SW480 (cell line): Measurements from ENCODE around the gene PPM1L.
A peak's percentile ranks its signal among the peaks of the same experiment; 100 is the strongest.

ENCODE experiments used
- DNase-seq: peaks from one replicate; pipeline ENCODE4 v3.0.0-alpha.2; 2016; ENCODE audit warnings: low spot score

PPM1L gene

GRCh38 chr3:160765211-160765610 is 9.2 kb downstream of the PPM1L start:
- DNase-seq: no peak

DNA sequence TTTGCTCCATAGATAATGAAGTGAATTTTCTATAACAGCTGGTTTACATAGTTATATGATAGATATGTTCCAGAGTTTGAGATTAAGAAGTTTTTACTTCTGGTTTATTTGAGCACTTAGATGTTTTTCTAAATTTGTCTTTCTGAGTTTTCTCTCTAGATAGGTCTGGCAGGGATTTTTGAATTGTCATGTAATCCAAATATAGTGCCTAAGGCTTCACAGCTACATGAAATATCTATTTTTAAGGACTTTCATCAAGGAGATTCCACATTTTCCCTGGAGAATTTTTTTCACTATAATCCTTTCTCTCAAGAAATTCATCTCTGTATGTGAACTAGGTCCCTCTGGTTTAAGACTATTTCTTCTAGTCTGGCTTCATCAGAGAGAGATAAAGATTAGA is 12.0 kb downstream of the PPM1L start:
- no peak for DNase-seq

DNA sequence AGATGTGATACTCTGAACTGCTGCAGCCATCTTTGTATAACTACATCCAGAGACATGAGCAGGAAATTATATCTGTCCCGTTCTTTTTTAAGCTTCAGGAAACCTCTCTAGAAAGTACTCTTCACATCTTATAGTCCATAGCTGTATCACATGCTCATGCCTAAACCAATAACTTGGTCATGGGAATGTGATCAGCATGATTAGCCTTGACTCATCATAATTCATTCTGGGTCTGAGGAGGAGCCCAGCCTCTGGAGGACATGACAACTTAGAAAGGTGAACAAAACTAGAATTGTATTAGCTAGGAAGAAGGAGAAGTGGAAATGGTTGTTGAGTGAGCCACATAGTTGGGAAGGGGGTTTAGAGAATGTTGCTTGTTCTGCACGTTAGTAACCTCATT is 12.9 kb downstream of the PPM1L start:
- DNase-seq: no peak

- no peak for DNase-seq
These were observed 15.9 kb downstream of the PPM1L start for GRCh38 chr3:160771811-160772459.

DNA sequence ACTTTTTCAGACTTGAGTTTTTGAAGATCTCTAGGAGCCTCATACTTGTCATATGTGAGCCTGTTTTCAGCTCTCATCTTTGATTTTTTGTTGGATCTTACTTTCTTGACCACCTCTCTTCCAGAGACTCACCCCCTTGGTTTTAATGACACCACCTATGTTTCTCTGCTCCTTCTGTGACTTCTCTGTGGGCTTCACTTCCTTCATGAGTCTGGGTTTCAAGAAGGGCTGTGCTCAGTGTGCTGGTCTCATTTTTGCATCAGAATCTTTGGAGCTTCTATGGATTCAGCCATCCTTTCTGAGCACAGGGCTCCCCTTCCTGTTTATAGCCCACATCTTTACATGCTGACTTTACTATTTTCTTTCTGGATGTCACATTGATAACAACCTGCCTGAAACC is 17.7 kb downstream of the PPM1L start:
- no peak for DNase-seq

GRCh38 chr3:160774172-160774571 is 18.1 kb downstream of the PPM1L start:
- DNase-seq: no peak

DNA sequence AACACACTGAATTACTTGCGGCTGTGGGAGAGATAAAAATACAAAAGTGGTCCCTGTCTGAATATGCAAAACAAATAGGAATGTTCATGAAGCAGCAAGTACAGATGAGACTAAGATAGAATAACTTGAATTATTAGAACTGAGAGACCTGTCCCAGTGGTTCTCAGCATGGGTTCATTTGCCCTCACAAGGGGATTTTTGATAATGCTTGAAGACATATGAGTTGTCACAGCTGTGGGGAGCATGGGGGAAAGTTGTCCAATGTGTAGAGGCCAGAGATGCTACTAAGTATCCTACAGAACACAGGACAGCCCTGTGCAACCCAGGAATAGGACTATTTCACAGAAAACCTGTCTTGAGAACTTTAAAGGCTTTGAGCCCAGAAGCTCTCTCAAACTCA is 22.4 kb downstream of the PPM1L start:
- no peak for DNase-seq

DNA sequence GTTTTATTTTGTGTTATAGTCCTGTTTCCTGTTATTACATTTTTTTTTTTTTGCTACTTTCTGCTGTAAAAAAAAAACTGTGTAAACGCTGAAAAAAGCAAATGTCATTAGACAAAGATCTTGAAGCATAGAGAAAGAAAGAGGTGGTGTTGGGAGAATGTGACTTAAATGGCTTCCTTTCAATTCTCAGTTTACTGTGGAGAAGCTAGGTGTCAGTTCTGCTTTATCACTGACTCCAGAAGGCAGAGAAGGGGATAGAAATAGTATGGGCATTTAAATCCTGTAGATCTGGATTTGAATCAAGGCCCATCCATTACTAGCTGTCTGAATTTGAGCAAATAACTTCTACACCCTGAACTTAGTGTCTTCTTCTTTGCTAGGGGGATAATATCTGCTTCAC is 23.0 kb downstream of the PPM1L start:
- DNase-seq: no peak

- DNase-seq: no peak
These were observed 24.2 kb downstream of the PPM1L start for GRCh38 chr3:160780245-160780644.

DNA sequence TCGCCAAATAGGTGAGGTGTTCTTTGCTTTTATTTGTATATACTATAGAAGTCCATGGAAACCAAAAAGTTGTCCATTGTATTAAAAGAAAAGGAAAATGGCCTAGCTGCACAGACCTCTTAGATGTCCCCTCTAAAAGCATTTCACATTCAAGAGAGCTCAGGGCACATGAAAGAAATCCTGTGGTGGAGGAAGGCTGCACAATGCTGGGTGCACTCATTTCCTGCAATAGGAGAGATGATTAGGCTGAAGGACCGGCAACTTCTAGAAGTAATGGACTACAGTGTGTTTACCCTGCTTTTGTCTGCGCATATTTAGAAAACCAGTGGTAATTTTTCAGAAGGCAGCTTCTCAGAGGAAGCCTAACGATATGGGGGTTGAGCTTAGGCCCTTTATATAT is 25.4 kb downstream of the PPM1L start:
- DNase-seq: no peak

DNA sequence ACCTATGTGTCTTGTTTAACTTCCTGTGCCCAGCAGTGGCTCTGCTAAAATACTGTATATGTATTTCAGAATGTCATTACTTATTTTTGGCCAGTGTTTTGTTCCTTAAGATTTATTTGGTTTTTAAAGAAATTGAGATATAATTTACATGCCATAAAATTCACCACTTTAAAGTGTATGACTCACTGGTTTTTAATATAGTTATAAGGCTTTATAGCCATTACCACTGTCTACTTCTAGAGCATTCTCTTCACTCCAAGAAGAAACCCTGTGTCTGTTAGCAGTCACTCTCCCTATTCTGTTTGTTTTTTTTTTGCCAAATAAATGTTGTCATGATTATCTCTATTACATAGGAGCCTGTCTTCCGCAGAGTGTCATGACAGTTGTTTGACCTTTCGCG is 25.8 kb downstream of the PPM1L start:
- DNase-seq: no peak

- peak; percentile 13 for DNase-seq
These were observed 28.8 kb downstream of the PPM1L start for GRCh38 chr3:160784853-160785252.

DNA sequence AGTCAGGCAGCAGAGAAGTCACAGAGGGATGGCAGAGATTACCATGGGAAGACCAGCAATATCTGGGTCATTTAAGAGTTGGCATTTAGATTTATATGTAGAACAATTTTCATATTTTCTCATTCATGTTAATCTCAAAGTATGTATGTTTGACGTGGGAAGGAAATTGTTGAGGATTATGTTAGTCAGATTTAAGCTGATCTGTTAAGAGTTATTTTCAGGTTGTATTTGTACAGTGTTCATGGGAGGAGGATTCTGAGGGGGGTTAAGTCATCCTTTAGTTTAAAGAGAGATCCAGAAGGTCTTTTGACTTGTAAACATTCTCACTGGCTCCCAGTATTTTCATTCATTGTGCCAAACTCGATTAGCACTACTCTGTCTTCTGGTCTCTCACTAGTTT is 34.7 kb downstream of the PPM1L start:
- no peak for DNase-seq

- no peak for DNase-seq
These were observed 36.5 kb downstream of the PPM1L start for GRCh38 chr3:160792540-160792939.

- DNase-seq: no peak
These were observed 37.8 kb downstream of the PPM1L start for GRCh38 chr3:160793722-160794252.

- no peak for DNase-seq
These were observed 40.2 kb downstream of the PPM1L start for GRCh38 chr3:160796089-160796812.

- DNase-seq: no peak
These were observed 40.8 kb downstream of the PPM1L start for GRCh38 chr3:160796813-160797164.

DNA sequence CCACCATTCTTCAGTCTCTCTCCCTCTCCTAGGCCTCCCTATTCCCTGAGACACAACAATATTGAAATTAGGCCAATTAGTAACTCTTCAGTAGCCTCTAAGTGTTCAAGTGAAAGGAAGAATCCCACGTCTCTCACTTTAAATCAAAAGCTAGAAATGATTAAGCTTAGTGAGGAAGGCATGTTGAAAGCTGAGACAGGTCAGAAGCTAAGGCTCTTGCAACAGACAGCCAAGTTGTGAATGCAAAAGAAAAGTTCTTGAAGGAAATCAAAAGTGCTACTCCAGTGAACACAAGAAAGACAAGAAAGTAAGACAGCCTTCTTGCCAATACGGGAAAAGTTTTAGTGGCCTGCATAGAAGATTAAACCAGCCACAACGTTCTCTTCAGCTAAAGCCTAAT is 41.3 kb downstream of the PPM1L start:
- no peak for DNase-seq

DNA sequence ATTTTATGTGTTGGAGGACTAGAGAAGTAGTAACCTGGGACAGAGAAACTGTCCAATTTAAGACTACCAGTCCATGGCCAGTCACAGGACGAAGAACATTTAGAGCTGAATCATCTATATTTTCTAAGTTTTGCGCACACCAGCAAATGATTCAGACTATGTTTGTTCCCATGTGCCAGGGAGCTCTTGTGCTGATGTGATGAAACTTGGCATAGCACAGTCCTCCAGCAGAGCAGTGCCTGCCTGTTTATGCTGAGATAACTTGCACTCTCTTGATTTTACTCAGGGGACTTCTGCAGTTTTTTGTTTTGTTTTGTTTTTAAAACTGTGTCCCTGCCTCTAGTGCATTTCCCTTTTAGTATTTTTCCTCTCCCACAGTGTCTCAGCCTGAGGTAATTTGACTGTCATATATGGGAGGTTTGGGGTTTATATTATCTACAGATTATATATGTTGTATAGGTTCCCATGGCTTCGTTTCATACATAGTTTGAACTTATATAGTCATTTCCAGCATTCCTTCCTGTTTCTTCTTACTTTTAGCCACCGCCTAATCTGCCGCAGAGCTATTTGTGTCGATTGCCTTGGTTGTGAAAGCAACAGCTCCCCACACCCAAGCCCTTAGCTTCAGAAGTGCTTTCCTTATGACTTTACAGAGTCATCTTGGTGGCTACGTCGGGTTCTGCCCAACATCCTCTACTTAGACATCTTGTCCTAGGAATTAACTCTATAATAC is 45.5 kb downstream of the PPM1L start:
- DNase-seq: no peak

DNA sequence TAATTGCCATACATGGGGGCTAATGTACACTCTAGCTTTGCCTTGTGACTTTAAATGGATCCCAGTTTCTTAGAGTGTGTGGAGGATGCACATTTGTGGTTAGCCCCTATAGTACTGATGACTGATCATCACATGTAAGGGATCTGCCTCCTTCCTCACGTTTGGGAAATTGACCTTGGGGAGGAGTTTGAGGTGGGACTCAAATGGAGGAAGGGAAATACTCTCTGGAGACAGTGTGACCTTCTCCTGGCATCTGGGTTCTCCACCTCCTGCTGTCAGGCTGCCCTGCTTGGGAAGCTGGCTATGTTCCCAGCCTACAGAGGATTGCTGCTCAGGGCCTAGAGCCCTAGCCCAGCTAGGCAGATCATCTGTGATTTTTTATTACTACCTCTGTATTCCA is 48.7 kb downstream of the PPM1L start:
- no peak for DNase-seq

- no peak for DNase-seq
These were observed 50.1 kb downstream of the PPM1L start for GRCh38 chr3:160806094-160806493.

DNA sequence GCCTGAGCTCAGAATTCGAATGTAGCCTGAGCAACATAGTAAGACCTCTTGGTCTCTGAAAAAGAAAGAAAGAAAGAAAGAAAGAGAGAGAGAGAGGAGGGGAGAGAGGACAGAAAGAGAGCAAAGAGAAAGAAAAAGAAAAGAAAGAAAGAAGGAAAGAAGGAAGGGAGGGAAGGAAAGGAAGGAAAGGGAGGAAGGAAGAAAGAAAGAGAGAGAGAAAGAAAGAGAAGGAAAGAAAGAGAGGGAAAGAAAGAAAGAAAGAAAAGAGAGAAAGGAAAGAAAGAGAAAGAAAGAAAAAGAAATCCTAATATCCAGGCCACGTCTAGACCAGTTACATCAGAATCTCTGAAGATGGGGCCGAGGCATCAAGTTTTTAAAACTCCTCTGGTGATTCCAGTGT is 50.7 kb downstream of the PPM1L start:
- DNase-seq: no peak

DNA sequence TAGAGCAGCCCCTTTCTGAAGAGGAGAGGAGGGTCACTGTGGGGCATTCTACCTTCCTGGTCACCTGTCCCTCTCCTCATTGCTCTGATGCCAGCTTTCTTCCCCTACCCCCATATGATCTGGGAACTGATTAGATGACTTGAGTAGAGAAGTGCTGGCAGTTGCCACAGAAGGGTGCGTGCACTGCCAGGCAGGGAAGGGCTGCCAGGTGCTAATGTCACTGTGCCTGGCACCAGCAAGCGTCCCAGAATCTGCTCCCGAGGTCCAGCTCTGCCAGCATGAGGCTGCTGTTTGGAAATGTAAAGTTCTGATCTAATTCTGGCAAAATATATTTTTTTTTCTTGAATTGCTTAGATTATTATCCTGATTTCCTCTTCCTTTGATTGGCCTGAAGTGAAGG is 52.8 kb downstream of the PPM1L start:
- DNase-seq: no peak
